DND-41 (cell line): Measurements from ENCODE around the gene KLC1.

Source experiments
- EZH2 ChIP-seq: IDR thresholded peaks from 3 replicates; pipeline ENCODE4 v1.6.1; 2012; ENCODE audit warnings: borderline replicate concordance, low read depth, mild to moderate bottlenecking, moderate library complexity, low read length, inconsistent platforms; ENCODE audit not compliant: severe bottlenecking
- TF ChIP-seq, protein P1 (sequence below): IDR thresholded peaks from 2 replicates; pipeline ENCODE4 v1.5.1; 2012; ENCODE audit warnings: borderline replicate concordance, low read length, moderate library complexity, mild to moderate bottlenecking; ENCODE audit not compliant: poor library complexity, severe bottlenecking; ENCODE audit errors: extremely low read depth

GRCh38 chr14:103739793-103740501 lies 110.9 kb downstream of the KLC1 start:
- TF ChIP-seq, protein P1, sequence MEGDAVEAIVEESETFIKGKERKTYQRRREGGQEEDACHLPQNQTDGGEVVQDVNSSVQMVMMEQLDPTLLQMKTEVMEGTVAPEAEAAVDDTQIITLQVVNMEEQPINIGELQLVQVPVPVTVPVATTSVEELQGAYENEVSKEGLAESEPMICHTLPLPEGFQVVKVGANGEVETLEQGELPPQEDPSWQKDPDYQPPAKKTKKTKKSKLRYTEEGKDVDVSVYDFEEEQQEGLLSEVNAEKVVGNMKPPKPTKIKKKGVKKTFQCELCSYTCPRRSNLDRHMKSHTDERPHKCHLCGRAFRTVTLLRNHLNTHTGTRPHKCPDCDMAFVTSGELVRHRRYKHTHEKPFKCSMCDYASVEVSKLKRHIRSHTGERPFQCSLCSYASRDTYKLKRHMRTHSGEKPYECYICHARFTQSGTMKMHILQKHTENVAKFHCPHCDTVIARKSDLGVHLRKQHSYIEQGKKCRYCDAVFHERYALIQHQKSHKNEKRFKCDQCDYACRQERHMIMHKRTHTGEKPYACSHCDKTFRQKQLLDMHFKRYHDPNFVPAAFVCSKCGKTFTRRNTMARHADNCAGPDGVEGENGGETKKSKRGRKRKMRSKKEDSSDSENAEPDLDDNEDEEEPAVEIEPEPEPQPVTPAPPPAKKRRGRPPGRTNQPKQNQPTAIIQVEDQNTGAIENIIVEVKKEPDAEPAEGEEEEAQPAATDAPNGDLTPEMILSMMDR: no peak
- no peak for TF ChIP-seq EZH2
